CD4-positive, alpha-beta T cell treated with Interleukin-2 at 100 ng/mL for 4 hours (primary cell): ENCODE measurements around the gene LTBP2.
"Not testable (repeated sequence)": the region's sequence is repeated elsewhere in the genome, so short reads cannot be mapped to it uniquely, and the experiment has no call there.

Experiments used
- DNase-seq: peaks from one replicate; pipeline ENCODE4 v3.0.0-alpha.2; 2020; ENCODE audit warnings: low spot score

The LTBP2 gene

DNA sequence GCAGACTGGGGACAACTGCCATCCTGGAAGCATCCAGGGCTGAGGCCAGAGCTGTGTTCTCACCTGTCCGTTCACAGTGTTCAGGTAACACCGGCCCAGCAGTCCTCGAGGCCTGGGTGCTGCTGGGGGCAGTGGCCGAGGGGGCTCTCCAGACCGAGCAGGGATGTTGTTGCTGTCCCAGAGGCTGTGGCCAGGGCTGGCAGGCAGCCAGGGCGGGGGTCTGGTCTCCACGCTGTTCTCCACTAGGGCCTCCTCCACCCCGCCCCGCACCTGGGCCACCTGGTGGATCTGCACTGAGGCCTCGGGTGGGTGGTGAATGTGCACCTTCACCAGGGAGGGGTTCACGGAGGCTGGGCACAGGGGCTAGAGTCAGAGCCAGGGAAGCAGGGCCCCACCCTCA is 61.0 kb downstream of the LTBP2 start:
- no peak for DNase-seq

- DNase-seq = no peak
Observed at GRCh38 chr14:74550071-74550470, 62.0 kb downstream of the LTBP2 start.

DNA sequence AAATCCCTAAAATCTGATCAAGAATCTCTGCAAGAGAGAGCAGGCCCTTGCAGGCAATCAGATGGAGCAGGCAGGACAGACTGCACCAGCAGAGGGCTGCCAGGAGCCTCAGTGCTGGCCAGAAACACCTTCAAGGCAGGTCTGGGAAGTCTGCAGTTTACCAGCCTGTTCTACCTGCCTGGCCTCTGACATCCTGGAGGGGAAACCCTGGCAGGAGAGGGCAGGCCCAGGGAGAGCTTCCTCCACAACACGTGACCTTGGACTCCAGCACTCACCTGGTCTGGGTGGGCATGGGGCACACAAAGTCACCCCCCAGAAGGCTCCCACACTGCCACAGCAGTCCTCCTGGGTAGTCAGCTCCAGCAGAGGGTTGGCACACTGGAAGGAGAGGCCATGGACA is 62.4 kb downstream of the LTBP2 start:
- no peak for DNase-seq

GRCh38 chr14:74548881-74549280 is 63.2 kb downstream of the LTBP2 start:
- DNase-seq = no peak

- DNase-seq = no peak
Observed at GRCh38 chr14:74547331-74547927, 64.6 kb downstream of the LTBP2 start.

GRCh38 chr14:74546416-74546815 is 65.6 kb downstream of the LTBP2 start:
- DNase-seq = no peak

GRCh38 chr14:74545386-74545785 is 66.7 kb downstream of the LTBP2 start:
- no peak for DNase-seq

DNA sequence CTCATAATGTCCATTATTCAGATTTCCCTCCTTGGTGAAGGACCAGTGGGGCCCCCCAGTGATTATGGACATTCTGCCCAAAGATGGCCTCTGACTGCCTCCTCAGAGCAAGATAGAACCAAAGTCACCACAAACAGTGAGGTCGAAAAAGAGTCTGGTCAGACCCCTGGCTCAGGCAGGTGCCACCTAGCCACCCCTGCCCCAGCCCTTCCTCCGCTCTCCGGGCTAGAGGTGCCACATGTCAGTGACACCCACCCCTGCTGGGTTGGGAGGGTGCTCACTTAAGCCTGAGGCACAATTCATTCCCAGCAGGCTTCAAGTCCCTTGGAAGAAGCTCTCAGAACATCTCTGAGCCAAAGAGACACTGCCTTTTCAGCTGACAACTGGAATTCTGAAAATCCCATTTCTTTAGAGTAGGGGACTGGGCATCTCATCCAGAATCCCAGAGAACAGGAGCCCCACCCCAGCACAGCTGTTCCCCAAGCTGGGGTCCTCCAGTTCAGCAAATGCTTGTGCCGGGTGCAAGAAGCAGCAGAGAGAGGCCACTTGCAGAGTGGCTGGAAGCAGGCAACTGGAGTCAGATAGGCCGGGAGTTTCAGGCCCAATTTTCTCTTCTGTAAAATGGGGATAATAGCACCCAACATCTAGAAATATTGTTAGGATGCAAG is 68.1 kb downstream of the LTBP2 start:
- no peak for DNase-seq

DNA sequence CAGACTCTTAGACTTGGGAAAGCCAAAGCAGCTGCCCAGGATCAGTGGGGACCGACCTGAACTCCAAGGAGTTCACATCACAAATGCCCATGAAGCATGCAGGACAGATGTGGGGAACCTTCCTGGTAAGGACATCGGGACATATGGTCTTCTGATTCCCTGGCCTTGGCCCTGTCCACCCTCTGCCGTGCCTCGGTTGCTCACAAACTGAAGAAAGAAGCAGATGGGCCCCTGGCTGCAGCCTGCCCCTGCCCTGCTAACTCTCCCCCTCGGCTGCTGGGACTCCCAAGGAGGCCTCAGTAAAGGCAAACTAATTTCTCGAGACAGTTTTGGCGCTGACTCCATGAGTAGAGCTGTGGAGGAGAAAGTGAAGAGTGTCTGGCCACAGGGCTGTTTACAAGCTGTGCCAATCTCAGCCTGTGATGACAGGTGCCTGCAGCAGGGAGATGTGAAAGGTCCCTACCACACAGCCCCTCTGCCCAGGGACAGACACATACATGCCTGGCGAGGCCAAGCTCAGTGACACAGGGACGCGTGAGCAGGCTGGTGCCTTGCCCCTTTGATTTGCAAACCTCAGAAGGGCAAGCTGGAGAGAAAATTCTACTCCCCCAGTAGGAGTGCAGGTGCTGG is 69.9 kb downstream of the LTBP2 start:
- no peak for DNase-seq

DNA sequence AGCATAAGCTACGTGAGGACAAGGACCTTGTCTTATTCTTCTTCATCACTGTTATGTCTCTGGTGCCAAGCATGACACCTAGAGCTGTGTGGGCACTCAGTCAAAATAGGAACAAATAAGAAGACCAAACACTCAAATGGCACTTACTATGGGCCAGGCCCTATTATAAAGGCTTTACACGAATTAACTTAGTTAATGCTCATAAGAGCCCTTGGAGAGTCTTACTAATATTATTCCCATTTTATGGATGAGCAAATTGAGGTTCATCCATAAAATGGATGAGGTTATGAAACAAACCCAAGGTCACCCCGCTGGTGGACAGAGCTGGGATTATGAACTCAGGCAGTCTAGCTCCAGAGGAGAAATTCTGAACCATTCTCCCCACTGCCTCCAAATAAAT is 70.8 kb downstream of the LTBP2 start:
- no peak for DNase-seq

DNA sequence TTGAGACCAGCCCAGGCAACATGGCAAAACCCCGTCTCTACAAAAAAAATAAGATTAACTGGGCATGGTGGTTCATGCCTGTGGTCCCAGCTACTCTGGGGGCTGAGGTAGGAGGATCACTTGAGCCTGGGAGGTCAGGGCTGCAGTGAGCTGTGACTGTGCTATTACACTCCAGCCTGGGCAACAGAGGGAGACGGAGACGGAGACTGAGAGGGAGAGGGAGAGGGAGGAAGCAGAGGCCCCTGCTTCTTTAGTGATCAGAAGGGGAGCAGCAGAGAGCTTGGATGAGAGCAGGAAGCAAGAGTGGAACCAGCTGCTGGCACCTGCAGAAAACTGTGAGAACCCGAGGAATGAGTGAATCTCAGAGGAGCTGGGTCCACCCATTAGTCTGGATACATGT is 72.5 kb downstream of the LTBP2 start:
- no peak for DNase-seq

DNA sequence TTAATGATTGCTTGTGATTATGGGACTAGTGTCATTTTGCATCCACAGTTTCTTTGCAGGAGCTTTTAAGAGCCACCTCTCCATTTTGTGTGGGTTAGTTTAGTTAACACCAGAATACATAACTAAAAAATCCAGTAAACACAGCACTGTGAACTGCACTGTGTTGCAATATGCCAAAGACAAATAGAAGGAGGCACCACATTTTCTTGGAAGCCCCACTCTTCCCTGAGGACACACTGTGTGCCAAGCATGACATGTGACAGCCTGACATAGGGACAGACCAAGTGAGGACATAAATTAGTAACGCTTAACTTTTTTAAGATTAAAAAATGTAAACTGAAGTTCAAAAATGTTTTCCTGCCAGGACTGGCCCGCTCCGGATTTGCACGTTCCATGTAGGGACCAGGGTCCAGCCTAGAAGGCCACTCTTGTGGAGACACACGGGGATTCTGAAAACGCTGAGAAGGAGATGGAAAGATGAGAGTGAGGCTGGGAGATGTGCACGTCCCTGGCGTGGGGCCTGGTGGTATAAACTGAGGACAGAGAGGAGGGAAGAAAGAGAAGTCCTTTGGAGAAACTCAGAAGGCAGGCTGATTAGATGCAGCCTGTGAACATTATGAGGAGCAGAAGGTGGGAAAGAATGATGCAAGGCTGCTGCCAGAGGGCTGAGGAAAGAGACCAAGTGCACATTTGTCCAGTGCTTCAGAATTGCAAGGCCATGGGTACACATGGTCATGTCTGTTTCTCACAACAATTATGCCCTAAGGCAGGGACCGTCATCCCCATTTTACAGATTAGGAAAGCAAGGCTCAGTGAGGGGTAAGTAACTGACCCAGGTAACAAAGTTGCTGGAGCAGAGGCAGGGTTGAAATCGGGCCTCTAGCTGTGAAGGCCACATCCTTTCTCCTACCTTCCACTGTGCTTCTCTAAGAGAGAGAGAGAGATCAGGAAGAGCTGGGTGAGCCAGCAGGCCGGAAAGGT is 73.3 kb downstream of the LTBP2 start:
- DNase-seq = no peak

- DNase-seq = not testable (repeated sequence)
Observed at GRCh38 chr14:74536336-74536735, 75.7 kb downstream of the LTBP2 start.

GRCh38 chr14:74535756-74536325 is 76.2 kb downstream of the LTBP2 start:
- no peak for DNase-seq

DNA sequence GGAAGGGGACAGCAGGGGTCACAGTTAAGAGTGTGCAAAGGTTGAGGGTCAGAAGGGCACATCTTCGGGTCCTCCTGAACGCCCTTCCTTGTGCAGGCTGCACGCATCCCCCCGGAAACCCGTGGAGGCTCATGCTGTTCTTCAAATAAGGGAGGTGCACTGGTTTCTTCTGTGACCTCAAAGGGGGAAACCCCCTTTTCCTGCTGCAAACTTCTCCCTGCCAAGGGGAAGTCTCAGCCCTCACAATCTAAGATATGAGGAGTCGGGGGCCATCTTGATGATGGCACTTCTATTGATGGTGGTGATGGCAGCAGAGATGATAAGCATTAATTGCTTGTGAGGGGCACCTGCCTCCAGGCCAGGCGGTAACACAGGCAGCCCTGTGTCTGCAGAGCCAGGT is 78.5 kb downstream of the LTBP2 start:
- no peak for DNase-seq

- no peak for DNase-seq
Observed at GRCh38 chr14:74532246-74532645, 79.8 kb downstream of the LTBP2 start.

- DNase-seq = no peak
Observed at GRCh38 chr14:74531467-74531866, 80.6 kb downstream of the LTBP2 start.

- DNase-seq = no peak
Observed at GRCh38 chr14:74531006-74531405, 81.0 kb downstream of the LTBP2 start.

- no peak for DNase-seq
Observed at GRCh38 chr14:74528886-74529285, 83.2 kb downstream of the LTBP2 start.

DNA sequence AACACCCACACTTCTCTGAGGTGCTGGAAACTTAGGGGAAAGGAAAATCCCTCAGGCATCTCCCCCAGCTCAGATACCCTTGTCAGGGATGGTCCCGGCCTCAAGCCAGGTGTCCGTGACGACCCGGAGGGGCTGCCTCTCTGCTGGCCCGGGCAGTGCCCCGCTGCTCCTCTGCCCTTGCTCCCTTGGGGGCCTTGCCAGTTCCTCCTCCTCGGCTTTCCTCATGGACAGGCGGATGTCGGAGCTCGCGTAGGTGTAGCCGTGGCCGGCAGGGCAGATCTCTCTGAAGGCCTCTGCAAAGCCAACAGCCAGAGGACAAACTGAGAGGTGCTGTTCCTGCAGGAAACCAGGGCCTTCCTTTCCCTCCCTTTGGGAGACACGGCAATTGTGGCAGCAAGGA is 83.6 kb downstream of the LTBP2 start:
- no peak for DNase-seq

DNA sequence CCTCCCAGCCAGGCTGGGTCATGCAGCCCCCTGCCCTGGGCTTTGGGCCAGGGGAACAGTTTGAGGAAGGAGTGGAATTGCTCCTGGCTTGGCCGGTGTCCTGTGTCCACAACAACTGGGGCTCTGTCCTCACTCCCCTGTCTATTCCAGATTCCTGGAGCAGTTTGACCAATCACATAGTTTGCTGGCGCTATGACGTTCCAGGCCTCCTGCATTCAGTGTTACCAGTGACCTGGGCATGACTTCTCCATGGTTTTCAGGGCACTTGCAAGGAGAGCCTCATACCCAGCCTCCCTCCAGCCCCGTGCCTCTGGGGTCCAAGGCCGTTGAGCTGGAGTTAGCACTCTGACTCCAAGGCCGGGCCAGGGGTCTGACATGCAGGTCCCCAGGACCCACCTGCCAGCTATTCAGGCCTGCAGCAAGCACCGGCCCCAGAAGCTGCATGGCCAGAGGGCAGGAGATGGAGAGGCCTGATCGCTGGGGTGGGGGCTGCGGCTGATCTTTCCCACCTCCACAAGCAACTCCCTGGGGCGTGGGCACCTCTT is 84.2 kb downstream of the LTBP2 start:
- DNase-seq = no peak
